Progenitor cell of endocrine pancreas (in vitro differentiated cells): ENCODE data around the gene EEIG2. TPM values are rescaled to one million over a fixed set of nuclear protein-coding genes. Genes with fewer than 3 reads are reported as not detected.

ENCODE experiments used
- DNase-seq: peaks from one replicate; pipeline ENCODE4 v3.0.0; 2021; ENCODE audit warnings: low spot score; ENCODE audit not compliant: unreplicated experiment
- H3K27ac Mint-ChIP-seq: 2 replicates; pipeline ENCODE4 v1.8.0; 2021; ENCODE audit warnings: mild to moderate bottlenecking, moderate library complexity, mixed read lengths
- H3K27me3 Mint-ChIP-seq: 2 replicates; pipeline ENCODE4 v1.8.0; 2021; ENCODE audit warnings: mixed read lengths
- H3K36me3 Mint-ChIP-seq: 2 replicates; pipeline ENCODE4 v1.8.0; 2022; ENCODE audit warnings: mixed read lengths; ENCODE audit not compliant: insufficient read depth
- H3K4me1 Mint-ChIP-seq: 2 replicates; pipeline ENCODE4 v1.8.0; 2021; ENCODE audit warnings: low read depth, mixed read lengths
- H3K4me3 Mint-ChIP-seq: 2 replicates; pipeline ENCODE4 v1.8.0; 2021; ENCODE audit warnings: low read depth, mild to moderate bottlenecking, moderate library complexity, mixed read lengths
- H3K9me3 Mint-ChIP-seq: 2 replicates; pipeline ENCODE4 v1.8.0; 2021; ENCODE audit warnings: low read depth, mixed read lengths
- CTCF ChIP-seq: fragments of 200-600 bp; sonication (generic); IDR thresholded peaks from one replicate; pipeline ENCODE4 v1.5.0; 2021; ENCODE audit warnings: antibody characterized with exemption, mild to moderate bottlenecking; ENCODE audit not compliant: unreplicated experiment
- total RNA-seq: library from RNA; stranded (reverse); gene quantifications from 2 replicates; pipeline ENCODE4 v1.2.1, GENCODE V29; 2021

The EEIG2 gene
- total RNA-seq, 1 donor from 2014 or later = 6.8 TPM

GRCh38 chr1:108585313-108585712 is 25.4 kb downstream of the EEIG2 start:
- H3K4me3 Mint-ChIP-seq = no peak overlapping the region
- peaks cover 17% of the 10 kb centered on the region for H3K4me1 Mint-ChIP-seq
- no peak for TF ChIP-seq CTCF
- H3K9me3 Mint-ChIP-seq = peaks cover 11% of the 10 kb centered on the region
- peaks cover 2% of the 10 kb centered on the region for H3K36me3 Mint-ChIP-seq
- no peak for DNase-seq
- H3K27me3 Mint-ChIP-seq = no peaks in the 10 kb centered on the region
- no peak overlapping the region for H3K27ac Mint-ChIP-seq

- Mint-ChIP-seq H3K36me3 (no peaks in the 10 kb centered on the region), H3K27me3 (no peaks in the 10 kb centered on the region), H3K4me1 (peaks cover 16% of the 10 kb centered on the region), H3K4me3 (no peak overlapping the region), H3K27ac (no peak overlapping the region), H3K9me3 (no peaks in the 10 kb centered on the region)
- no peak for DNase-seq
- TF ChIP-seq CTCF = no peak
Observed at GRCh38 chr1:108590441-108590840, 30.5 kb downstream of the EEIG2 start.

GRCh38 chr1:108590957-108591356 is 31.1 kb downstream of the EEIG2 start:
- H3K4me1 Mint-ChIP-seq = peaks cover 18% of the 10 kb centered on the region
- DNase-seq = no peak
- no peak for TF ChIP-seq CTCF
- H3K9me3 Mint-ChIP-seq = no peaks in the 10 kb centered on the region
- no peaks in the 10 kb centered on the region for H3K27me3 Mint-ChIP-seq
- H3K27ac Mint-ChIP-seq = no peak overlapping the region
- H3K4me3 Mint-ChIP-seq = no peak overlapping the region
- H3K36me3 Mint-ChIP-seq = no peaks in the 10 kb centered on the region

GRCh38 chr1:108591466-108591865 is 31.6 kb downstream of the EEIG2 start:
- Mint-ChIP-seq H3K36me3 (no peaks in the 10 kb centered on the region), H3K4me3 (no peak overlapping the region), H3K4me1 (peaks cover 18% of the 10 kb centered on the region), H3K27me3 (no peaks in the 10 kb centered on the region), H3K9me3 (no peaks in the 10 kb centered on the region), H3K27ac (no peak overlapping the region)
- TF ChIP-seq CTCF = no peak
- DNase-seq = no peak

DNA sequence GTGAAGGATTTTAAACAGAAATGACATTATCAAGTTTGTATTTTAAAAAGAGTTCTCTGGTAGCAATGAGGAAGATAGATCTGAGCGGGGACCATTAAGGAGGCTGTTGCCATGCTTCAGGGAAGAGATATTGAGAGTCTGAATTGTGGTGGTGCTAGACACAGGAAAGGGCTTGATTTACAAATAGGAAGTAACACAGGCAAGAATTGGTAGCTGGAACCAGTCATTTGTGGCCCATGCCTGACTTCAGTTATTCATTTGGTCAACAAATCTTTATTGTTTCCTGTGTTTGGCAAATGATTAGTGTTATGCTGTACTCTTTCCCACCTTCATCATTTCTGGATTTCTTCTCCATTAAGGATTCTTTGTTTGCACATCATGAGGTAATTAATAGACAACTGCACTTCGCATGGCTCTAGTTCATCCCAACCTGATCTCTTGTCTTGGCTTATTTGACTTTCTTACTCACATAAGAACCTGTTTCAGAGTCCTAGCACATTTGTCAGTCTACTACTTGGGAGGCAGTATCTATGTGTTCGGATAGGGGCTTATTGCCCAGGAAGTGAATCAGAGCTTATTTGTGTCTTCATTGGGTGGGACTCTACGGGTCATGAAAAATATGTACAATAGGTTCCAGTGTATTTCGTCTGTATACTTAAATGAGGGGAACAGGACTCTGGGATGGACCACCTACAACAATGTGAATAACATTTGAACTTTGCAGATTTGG is 32.3 kb downstream of the EEIG2 start:
- Mint-ChIP-seq H3K9me3 (no peaks in the 10 kb centered on the region), H3K27ac (no peak overlapping the region), H3K4me3 (no peak overlapping the region), H3K4me1 (peaks cover 18% of the 10 kb centered on the region), H3K27me3 (no peaks in the 10 kb centered on the region), H3K36me3 (no peaks in the 10 kb centered on the region)
- no peak for DNase-seq
- no peak for TF ChIP-seq CTCF
